Ureter (tissue), 1 donor: ENCODE data around the gene NUDT12. TPM values are rescaled to one million over a fixed set of nuclear protein-coding genes. Genes with fewer than 3 reads are reported as not detected.

ENCODE experiments used
- DNase-seq: peaks from one replicate; pipeline ENCODE4 v3.0.0-alpha.2; 2020; ENCODE audit warnings: low spot score
- total RNA-seq: library from RNA; stranded (reverse); gene quantifications from one replicate; pipeline ENCODE4 v1.2.4, GENCODE V29; 2023
- donor health status: DM: yes; HTN: yes; CAD: no.

NUDT12 gene
- total RNA-seq, result 15.7 TPM

DNA sequence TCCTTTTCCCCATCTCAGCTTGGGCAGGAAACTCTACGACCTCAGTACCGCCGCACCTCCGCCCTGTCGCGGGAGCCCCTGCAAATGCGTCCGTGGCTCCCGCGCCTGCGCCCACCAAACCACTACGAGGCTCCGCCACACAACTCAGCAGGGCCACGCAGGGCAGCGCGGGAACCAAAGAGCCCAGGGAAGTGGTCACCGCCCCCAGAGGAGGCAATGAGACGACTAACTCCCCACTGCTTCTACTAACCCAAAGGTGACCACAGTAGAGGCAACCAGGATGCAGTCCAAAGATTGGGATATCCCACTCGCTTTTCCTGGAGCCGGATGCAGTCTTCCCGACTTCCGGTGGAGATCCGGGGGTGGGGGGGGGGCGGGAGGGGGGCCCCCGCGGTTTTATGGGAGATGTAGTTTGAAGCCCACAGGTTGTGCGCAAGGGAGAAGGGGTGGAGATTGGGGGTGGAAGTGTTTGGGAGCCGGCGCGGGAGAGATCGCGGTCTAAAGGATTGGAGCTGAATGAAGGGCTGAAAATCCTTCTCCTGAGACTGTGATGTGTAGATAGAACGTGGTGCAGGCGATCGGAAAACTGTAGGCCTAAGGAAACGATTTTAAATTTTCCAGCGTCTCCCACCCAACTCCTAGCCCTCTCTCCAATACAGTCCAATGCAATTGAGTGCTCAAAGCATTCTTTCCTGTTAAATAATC is at the start of gene NUDT12:
Gene NUDT12, minus strand, starts transcription at position 337 of the 705 bp plus-strand sequence. CDS start 2,541 bp downstream, outside the sequence.
- DNase-seq, result peak; percentile 67

GRCh38 chr5:103607346-103607745 is 44.8 kb upstream of the NUDT12 start:
- DNase-seq, result no peak

DNA sequence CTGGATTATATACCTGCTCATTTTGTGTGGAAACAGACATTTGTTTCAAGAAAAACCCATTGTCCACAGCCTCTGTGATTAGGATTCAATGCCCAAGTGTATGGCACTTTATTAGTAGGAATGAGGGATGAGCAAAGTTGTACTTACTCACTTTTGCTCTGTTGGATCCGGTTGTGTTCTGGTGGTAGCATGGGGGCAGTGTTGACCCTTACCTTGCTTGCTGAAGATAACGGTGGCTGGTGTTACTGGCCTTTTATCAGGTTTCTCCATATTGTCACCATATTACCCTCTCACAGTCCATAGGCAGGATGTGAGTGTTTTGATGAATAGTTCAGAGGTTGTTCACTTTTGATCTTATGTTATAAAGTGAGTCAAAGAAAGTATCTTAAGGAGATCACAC is 42.7 kb upstream of the NUDT12 start:
- DNase-seq, result no peak

- DNase-seq, result no peak
These were observed 39.8 kb upstream of the NUDT12 start for GRCh38 chr5:103602438-103602837.

- no peak for DNase-seq
These were observed 38.7 kb upstream of the NUDT12 start for GRCh38 chr5:103601314-103601713.

- DNase-seq, result no peak
These were observed 37.5 kb upstream of the NUDT12 start for GRCh38 chr5:103600086-103600485.

- no peak for DNase-seq
These were observed 36.5 kb upstream of the NUDT12 start for GRCh38 chr5:103598997-103599566.

GRCh38 chr5:103590221-103590620 is 27.6 kb upstream of the NUDT12 start:
- no peak for DNase-seq

DNA sequence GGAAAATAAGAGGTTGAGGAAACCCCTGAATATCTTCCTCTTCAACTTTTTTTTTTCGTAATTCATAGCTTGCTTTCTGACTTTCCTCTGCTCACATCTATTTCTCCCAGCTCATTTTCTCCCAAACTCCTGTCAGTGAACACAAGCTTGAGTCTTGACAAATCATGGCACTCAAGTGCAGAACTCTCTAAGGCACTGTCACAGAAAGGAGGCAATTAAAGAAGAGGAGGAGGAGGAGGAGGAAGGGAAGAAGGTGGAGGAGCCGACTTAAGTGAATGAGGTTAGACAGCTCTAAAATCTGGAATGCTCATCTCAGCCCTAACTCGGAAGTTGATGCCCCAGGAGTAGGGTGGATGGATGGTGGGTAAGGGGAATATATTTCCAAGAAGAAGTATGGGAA is 27.2 kb upstream of the NUDT12 start:
- DNase-seq, result no peak

DNA sequence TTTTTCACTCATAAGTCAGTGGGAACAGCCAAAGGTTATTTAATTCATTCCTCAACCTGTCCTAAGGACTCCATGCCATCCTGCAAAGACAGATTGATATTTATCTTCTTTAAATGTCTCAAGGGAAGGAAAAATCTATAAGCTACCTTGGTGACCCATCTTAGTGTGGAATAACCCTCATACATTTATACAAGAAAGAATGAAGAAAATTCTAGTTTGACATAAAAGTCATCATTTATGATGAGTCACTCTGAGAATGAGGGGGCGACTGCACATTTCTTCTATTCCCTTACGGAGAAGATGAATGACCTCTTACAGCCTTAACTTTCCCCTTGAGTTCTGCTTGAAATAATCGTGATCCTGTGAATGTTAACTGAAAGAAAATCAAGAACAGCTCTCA is 26.8 kb upstream of the NUDT12 start:
- DNase-seq, result no peak

- DNase-seq, result no peak
These were observed 24.7 kb upstream of the NUDT12 start for GRCh38 chr5:103587185-103587748.

- DNase-seq, result no peak
These were observed 19.8 kb upstream of the NUDT12 start for GRCh38 chr5:103582364-103582763.

GRCh38 chr5:103573411-103573810 is 10.8 kb upstream of the NUDT12 start:
- DNase-seq, result no peak

DNA sequence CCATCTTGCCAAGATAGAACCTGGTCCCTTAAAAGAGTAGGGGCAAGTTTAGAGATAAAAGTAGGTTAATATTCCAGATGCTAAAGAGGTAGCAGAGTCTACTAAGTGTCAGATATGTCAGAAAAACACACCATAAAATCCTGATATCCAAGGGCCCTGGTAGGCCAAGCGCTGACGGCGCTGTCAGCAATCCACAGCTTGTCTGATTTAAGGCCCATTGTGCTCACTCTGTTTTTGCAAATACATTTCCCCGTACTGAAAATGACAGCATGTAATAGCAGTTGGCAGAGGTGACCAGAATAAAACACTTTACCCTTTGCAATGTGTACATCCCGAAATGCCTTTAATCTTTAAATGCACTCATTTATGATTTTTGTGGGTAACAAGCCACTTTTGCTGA is 9.9 kb upstream of the NUDT12 start:
- no peak for DNase-seq

GRCh38 chr5:103571730-103572129 is 9.1 kb upstream of the NUDT12 start:
- no peak for DNase-seq

- no peak for DNase-seq
These were observed 6.9 kb upstream of the NUDT12 start for GRCh38 chr5:103569313-103570060.

GRCh38 chr5:103565719-103566118 is 3.1 kb upstream of the NUDT12 start:
- no peak for DNase-seq

DNA sequence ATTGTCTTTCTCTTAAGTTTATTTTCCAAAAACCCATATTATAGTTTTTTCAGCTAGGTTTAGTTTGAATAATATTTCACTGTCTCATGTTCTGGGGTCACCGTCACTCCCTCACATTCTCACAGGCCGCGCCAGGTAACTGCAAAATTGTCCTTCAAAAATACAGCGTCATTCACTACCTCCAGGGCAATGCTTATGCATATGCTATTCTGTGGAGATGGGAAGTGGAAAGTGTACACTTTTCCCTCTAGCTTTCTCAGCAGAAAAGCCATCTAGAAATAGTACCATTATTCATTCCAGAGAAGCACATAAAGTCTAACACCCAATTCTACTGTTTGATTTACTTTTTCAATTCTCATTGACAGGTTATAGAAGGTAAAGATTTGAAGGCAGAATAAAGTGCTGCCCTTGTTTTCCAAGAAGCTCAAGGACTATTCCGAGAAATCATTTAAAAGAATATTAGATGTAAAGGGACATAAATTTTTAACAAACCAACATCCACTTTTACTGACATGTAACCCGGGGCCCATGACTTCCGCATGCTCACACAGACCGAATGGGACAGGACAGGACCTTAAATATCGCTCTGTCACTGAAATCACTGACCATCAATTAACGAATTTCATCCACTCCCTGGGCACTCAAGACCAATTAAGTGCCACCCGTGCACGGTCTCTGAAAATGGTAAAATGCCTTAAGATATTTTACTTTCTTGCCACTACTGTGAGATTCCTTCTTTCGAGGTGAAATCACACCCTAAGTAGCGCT is 720 bp downstream of the NUDT12 start:
- no peak for DNase-seq

DNA sequence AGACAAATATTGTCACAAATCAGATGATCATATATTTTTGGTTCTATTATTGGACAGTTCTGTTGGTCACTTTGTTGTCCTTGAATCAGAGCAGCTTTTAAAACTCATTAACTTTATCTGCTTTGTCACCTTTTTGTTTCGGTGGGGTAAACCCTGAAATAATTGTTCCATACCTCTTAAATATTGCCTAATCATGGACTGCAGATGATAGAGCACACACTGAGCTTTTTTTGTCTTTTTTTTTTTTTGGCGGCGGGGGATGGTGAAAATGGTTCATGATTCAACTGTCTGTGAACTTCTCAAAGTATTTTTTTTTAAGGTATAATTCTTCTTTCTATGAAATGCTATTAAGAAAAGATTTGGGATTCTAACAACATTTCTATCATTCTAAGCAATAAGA is 1.8 kb downstream of the NUDT12 start:
- no peak for DNase-seq

DNA sequence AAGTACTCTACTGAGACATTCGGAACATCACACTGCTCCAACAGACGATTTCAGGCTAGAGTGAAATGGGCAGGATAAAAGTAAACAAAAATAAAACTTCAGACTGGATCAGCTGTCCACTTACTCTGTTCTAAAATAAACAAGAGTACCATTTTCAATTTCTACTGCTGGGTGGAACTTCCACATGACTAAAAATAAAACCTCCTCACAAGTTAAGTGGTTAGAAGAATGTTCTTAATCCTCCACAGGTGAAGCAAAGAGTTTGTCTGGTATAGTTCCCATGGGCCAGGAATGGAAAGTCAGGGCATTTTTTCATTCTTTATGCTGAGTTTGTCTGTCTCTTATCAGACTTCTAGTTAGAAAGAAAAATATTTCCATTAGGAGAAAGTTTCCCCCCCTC is 15.7 kb downstream of the NUDT12 start:
- no peak for DNase-seq

DNA sequence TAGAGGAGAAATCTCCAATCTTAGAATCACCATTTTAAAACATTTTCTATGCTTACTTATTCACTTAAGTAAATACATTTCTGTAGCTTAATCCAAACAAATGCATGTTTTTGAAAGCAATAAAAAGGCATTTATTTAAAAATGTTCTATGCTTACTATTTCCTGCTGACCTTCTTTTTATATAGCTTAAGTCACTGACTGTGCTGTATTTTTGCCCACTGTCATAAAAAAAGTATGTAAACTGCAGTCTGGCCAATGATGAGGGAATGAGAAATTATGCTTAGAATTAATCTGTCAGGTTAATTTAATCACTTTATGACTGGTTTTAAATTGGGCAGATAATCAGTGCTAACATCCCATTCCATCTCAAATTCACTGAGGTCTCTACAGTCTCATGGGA is 20.1 kb downstream of the NUDT12 start:
- DNase-seq, result no peak

GRCh38 chr5:103541569-103541968 is 21.0 kb downstream of the NUDT12 start:
- DNase-seq, result no peak
